DND-41 (cell line): ENCODE data around the gene NEAT1.

Experiments
- ATAC-seq: fragments of 200-7000 bp; cut with Tn5 transposase; 3 replicates; pipeline ENCODE4 v1.9.1; 2021; ENCODE audit warnings: low read depth; ENCODE audit not compliant: insufficient read depth
- DNase-seq: peaks from one replicate; pipeline ENCODE4 v3.0.0-alpha.2; 2020
- H2AFZ ChIP-seq: 2 replicates; pipeline ENCODE4 v1.6.0; 2012; ENCODE audit warnings: low read depth, low read length
- H3K27ac ChIP-seq: 2 replicates; pipeline ENCODE4 v1.5.1; 2012; ENCODE audit warnings: low read length, inconsistent platforms
- H3K27me3 ChIP-seq: fragments of 200-600 bp; sonication (generic); 2 replicates; pipeline ENCODE4 v1.6.0; 2012; ENCODE audit warnings: low read length, mild to moderate bottlenecking, inconsistent platforms; ENCODE audit not compliant: insufficient read depth, poor library complexity
- H3K36me3 ChIP-seq: 2 replicates; pipeline ENCODE4 v1.5.1; 2012; ENCODE audit warnings: low read length, inconsistent platforms; ENCODE audit not compliant: insufficient read depth
- H3K4me1 ChIP-seq: 2 replicates; pipeline ENCODE4 v1.5.1; 2012; ENCODE audit warnings: mild to moderate bottlenecking, low read length; ENCODE audit not compliant: insufficient read depth
- H3K4me2 ChIP-seq: 2 replicates; pipeline ENCODE4 v1.6.0; 2012; ENCODE audit warnings: mild to moderate bottlenecking, moderate library complexity, low read length, inconsistent platforms; ENCODE audit not compliant: insufficient read depth
- H3K4me3 ChIP-seq, 2 experiments: fragments of 200-600 bp in 1 of 2; shearing (Covaris generic) in 1 of 2; 2 replicates each; pipeline ENCODE4 v1.5.1; 2012 to 2016; ENCODE audit warnings: inconsistent platforms in 2 of 2, low read length in 2 of 2, mild to moderate bottlenecking in 2 of 2, low read depth in 1 of 2, moderate library complexity in 1 of 2
- H3K79me2 ChIP-seq: 2 replicates; pipeline ENCODE4 v1.6.0; 2012; ENCODE audit warnings: low read length, inconsistent platforms; ENCODE audit not compliant: insufficient read depth
- H3K9ac ChIP-seq: 2 replicates; pipeline ENCODE4 v1.6.0; 2012; ENCODE audit warnings: low read depth, mild to moderate bottlenecking, inconsistent platforms, low read length, moderate library complexity
- H3K9me3 ChIP-seq: 2 replicates; pipeline ENCODE4 v1.5.1; 2012; ENCODE audit warnings: low read length, moderate library complexity, mild to moderate bottlenecking, inconsistent platforms; ENCODE audit not compliant: insufficient read depth, severe bottlenecking
- H4K20me1 ChIP-seq: 2 replicates; pipeline ENCODE4 v1.6.0; 2012; ENCODE audit warnings: low read length; ENCODE audit not compliant: insufficient read depth
- EZH2 ChIP-seq: IDR thresholded peaks from 3 replicates; pipeline ENCODE4 v1.6.1; 2012; ENCODE audit warnings: borderline replicate concordance, low read depth, mild to moderate bottlenecking, moderate library complexity, low read length, inconsistent platforms; ENCODE audit not compliant: severe bottlenecking
- TF ChIP-seq, protein P1 (sequence below): IDR thresholded peaks from 2 replicates; pipeline ENCODE4 v1.5.1; 2012; ENCODE audit warnings: borderline replicate concordance, low read length, moderate library complexity, mild to moderate bottlenecking; ENCODE audit not compliant: poor library complexity, severe bottlenecking; ENCODE audit errors: extremely low read depth

Gene NEAT1

DNA sequence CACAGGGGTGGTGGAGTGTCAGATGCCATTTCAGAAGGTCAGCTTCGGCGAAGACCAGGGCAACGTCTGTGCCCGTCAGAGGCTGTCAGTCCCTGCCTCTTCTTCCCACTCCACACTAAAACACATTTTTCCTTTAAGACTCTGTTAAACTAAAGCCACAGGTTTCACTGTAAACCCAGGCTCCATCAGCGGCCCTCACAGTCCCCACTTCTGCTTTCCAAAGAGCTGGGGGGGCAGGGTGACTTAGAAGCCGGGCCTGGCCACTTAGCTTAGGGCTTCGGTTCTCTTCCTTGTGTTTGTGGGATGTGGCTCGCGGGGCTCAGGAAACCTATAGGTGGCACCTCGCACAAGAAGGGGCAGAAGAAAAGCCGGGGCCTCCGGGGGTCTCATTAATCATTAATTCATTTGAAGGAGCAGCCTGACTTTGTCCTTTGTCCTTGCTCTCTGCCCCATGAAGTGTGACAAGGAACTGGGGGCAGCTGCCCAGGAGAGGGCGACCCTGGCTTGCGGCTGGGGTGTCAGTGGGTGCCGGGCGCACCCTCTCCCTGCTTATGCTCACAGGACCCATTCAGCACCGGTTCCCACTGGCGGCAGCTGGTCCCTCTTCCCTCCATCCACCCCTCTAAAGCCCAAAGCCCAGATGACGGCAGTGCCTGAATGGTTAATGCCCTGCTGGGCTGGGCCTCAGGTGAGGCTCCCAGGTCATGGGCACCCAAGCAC lies 44.2 kb upstream of the NEAT1 start:
- no peak overlapping the region for H3K4me3 ChIP-seq
- H3K79me2 ChIP-seq: peaks cover 21% of the 10 kb centered on the region
- H4K20me1 ChIP-seq: no peaks in the 10 kb centered on the region
- H3K27ac ChIP-seq: no peak overlapping the region
- no peak overlapping the region for H3K4me2 ChIP-seq
- no peak overlapping the region for H3K9ac ChIP-seq
- peaks cover 30% of the 10 kb centered on the region for H3K4me1 ChIP-seq
- no peaks in the 10 kb centered on the region for H3K36me3 ChIP-seq
- no peak for ATAC-seq
- no peak for DNase-seq
- no peak overlapping the region for H2AFZ ChIP-seq
- TF ChIP-seq EZH2: no peak
- TF ChIP-seq, protein P1, sequence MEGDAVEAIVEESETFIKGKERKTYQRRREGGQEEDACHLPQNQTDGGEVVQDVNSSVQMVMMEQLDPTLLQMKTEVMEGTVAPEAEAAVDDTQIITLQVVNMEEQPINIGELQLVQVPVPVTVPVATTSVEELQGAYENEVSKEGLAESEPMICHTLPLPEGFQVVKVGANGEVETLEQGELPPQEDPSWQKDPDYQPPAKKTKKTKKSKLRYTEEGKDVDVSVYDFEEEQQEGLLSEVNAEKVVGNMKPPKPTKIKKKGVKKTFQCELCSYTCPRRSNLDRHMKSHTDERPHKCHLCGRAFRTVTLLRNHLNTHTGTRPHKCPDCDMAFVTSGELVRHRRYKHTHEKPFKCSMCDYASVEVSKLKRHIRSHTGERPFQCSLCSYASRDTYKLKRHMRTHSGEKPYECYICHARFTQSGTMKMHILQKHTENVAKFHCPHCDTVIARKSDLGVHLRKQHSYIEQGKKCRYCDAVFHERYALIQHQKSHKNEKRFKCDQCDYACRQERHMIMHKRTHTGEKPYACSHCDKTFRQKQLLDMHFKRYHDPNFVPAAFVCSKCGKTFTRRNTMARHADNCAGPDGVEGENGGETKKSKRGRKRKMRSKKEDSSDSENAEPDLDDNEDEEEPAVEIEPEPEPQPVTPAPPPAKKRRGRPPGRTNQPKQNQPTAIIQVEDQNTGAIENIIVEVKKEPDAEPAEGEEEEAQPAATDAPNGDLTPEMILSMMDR: peak; percentile 29
- H3K27me3 ChIP-seq: no peaks in the 10 kb centered on the region
- no peaks in the 10 kb centered on the region for H3K9me3 ChIP-seq

DNA sequence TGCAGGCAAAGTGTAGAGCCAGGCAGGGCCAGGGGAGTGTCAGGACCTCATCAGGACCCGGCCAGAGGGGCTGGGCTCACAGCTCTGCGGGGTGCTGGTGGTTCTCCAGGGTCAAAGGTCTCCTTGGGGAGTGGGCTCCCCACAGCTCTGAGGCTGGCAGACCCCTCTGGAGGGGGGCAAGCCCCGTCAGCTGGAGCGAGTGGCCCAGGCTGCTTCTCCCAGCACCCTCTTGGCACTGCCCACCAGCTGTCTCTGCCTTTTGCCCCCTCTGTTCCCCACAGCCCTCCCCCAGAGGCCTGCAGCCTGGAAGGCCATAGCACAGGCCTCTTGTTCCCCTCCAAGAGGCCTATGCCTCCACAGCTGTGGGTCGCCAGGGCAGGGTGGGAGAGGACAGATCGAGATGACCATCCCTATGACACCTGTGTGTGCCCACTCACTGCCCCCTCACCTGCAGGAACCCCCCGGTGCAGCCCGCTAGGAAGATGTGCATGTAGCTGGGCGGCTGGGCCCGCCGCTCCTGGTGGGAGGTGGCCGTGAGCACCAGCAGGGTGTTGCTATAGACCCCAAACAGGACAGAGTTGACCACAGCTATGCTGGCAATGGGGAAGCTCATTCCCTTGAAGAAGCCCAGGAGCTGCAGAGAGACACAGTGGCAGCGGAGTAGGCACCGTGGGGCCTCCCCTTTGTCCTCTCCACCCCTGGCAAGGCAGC lies 43.5 kb upstream of the NEAT1 start:
- Histone ChIP-seq H2AFZ (no peak overlapping the region), H3K27ac (no peak overlapping the region), H3K79me2 (peaks cover 26% of the 10 kb centered on the region), H3K27me3 (no peaks in the 10 kb centered on the region), H3K9me3 (no peaks in the 10 kb centered on the region), H3K4me1 (peaks cover 37% of the 10 kb centered on the region), H3K4me2 (no peak overlapping the region), H3K36me3 (no peaks in the 10 kb centered on the region), H3K4me3 (no peak overlapping the region), H3K9ac (no peak overlapping the region), H4K20me1 (no peaks in the 10 kb centered on the region)
- DNase-seq (no peak), ATAC-seq (no peak)
- TF ChIP-seq, protein P1: no peak
- TF ChIP-seq EZH2: no peak

DNA sequence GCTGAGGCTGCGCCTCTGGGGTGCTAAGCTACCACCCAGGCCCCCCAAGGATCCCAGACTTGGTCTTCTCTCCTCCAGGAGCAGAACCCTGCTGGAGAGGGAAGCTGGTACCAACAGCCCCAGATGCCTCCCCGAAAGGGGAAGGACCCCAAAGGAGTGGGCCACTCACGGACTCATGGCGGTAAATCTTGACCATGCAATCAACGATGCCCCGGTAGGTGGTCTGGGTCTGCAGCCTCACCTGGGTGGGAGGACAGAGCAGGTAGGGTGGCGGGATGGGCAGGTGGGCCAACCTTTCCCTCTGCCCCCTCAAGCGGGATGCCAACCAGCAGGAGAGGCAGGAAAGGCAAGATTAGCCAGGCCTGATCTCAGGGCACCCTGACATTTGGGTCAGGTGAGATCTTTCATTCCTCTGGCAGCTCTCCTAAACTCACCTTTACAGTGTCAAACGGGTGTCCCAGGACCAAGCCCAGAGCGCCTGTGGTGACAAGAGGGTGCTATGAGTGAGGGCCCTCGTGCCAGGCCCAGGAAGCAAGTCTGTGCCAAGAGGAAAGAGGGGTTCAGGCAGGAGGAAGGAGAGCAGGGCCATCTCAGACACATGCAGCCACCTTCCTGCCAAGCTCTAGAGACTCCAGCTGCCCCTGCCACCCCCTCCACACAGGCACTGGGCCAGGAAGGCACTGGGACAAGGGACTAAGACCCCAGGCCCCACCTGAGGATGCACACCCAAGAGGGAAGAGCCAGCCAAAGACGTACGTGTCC lies 42.7 kb upstream of the NEAT1 start:
- Histone ChIP-seq H3K4me1 (peaks cover 45% of the 10 kb centered on the region), H2AFZ (no peak overlapping the region), H3K36me3 (no peaks in the 10 kb centered on the region), H3K27me3 (no peaks in the 10 kb centered on the region), H3K79me2 (peaks cover 27% of the 10 kb centered on the region), H3K4me2 (no peak overlapping the region), H3K27ac (no peak overlapping the region), H4K20me1 (no peaks in the 10 kb centered on the region), H3K9me3 (no peaks in the 10 kb centered on the region), H3K4me3 (no peak overlapping the region), H3K9ac (0 out of 2 replicates have a peak overlapping the region, but pooled peaks have one; percentile 74)
- no peak for ATAC-seq
- TF ChIP-seq, protein P1: no peak
- TF ChIP-seq EZH2: no peak
- no peak for DNase-seq
